Naive thymus-derived CD4-positive, alpha-beta T cell (primary cell): ENCODE measurements around the gene GDF2. TPM values are rescaled to one million over a fixed set of nuclear protein-coding genes. Genes with fewer than 3 reads are reported as not detected.
A peak's percentile ranks its signal among the peaks of the same experiment; 100 is the strongest.

Experiments used
- ATAC-seq: fragments of 150-1000 bp; cut with Tn5 transposase; 2 replicates; pipeline ENCODE4 v1.10.0; 2021; ENCODE audit warnings: mild to moderate bottlenecking, moderate library complexity
- CTCF ChIA-PET: fragments of 350-600 bp; sonication (Branson Sonifier 250); formaldehyde crosslinking; loops from one replicate; lab custom pipeline; 2021; ENCODE audit warnings: antibody characterized with exemption; lab: Charles Lee
- POLR2A ChIA-PET: fragments of 350-600 bp; sonication (Branson Sonifier 250); formaldehyde crosslinking; loops from one replicate; lab custom pipeline; 2021; ENCODE audit warnings: antibody characterized with exemption, inconsistent platforms; lab: Charles Lee
- DNase-seq, 9 donors: peaks; one replicate each; pipeline versions ENCODE4 v3.0.0 to v3.0.0-alpha.2; 2020 to 2022; ENCODE audit warnings: mixed read lengths in 1 of 9
- H3K27ac ChIP-seq: one replicate; pipeline ENCODE4 v1.7.0; 2013; ENCODE audit warnings: mild to moderate bottlenecking, low read depth, low read length, moderate library complexity
- H3K27me3 ChIP-seq, 2 donors: one replicate each; pipeline ENCODE4 v1.7.0; 2013; ENCODE audit warnings: low read length in 2 of 2, mild to moderate bottlenecking in 2 of 2, moderate library complexity in 2 of 2; ENCODE audit not compliant: control insufficient read depth in 2 of 2, insufficient read depth in 2 of 2
- H3K36me3 ChIP-seq, 3 experiments: 1 replicate in 2 of 3; 2 replicates in 1 of 3; pipeline ENCODE4 v1.7.0; 2013; ENCODE audit warnings: low read length in 3 of 3, mild to moderate bottlenecking in 3 of 3, moderate library complexity in 1 of 3; ENCODE audit not compliant: insufficient read depth in 3 of 3, control insufficient read depth in 2 of 3
- H3K4me1 ChIP-seq, 2 donors: one replicate each; pipeline ENCODE4 v1.7.0; 2013; ENCODE audit warnings: low read length in 2 of 2, mild to moderate bottlenecking in 2 of 2, moderate library complexity in 1 of 2; ENCODE audit not compliant: control insufficient read depth in 2 of 2, insufficient read depth in 2 of 2
- H3K4me3 ChIP-seq: 2 replicates; pipeline ENCODE4 v1.7.0; 2013; ENCODE audit warnings: mild to moderate bottlenecking, low read length
- H3K9me3 ChIP-seq, 3 experiments: 1 replicate in 2 of 3; 2 replicates in 1 of 3; pipeline ENCODE4 v1.7.0; 2013; ENCODE audit warnings: low read length in 3 of 3; ENCODE audit not compliant: control insufficient read depth in 2 of 3
- H3K27ac Mint-ChIP-seq, 9 donors: one replicate each; pipeline ENCODE4 v1.8.0; 2020 to 2022; ENCODE audit warnings: mixed read lengths in 9 of 9, mild to moderate bottlenecking in 8 of 9, moderate library complexity in 5 of 9, inconsistent platforms in 2 of 9
- H3K27me3 Mint-ChIP-seq, 5 donors: one replicate each; pipeline ENCODE4 v1.8.0; 2021 to 2022; ENCODE audit warnings: mixed read lengths in 5 of 5, mild to moderate bottlenecking in 1 of 5
- H3K36me3 Mint-ChIP-seq, 5 donors: one replicate each; pipeline ENCODE4 v1.8.0; 2020 to 2022; ENCODE audit warnings: mixed read lengths in 5 of 5, mild to moderate bottlenecking in 3 of 5, inconsistent platforms in 1 of 5
- H3K4me1 Mint-ChIP-seq, 7 donors: one replicate each; pipeline ENCODE4 v1.8.0; 2020 to 2022; ENCODE audit warnings: mixed read lengths in 7 of 7, mild to moderate bottlenecking in 3 of 7, inconsistent platforms in 1 of 7
- H3K4me3 Mint-ChIP-seq, 10 donors: one replicate each; pipeline ENCODE4 v1.8.0; 2020 to 2022; ENCODE audit warnings: mild to moderate bottlenecking in 10 of 10, mixed read lengths in 10 of 10, moderate library complexity in 6 of 10, inconsistent platforms in 2 of 10
- H3K9me3 Mint-ChIP-seq, 11 donors: one replicate each; pipeline ENCODE4 v1.8.0; 2020 to 2022; ENCODE audit warnings: mixed read lengths in 11 of 11, mild to moderate bottlenecking in 4 of 11, inconsistent platforms in 1 of 11, moderate library complexity in 1 of 11
- intact Hi-C, 2 donors: fragments of 100-400 bp; cut with micrococcal nuclease; formaldehyde crosslinking; loops; one replicate each; pipeline ENCODE4 v1.15.1; 2023
- polyA plus RNA-seq, 2 donors: library from polyadenylated mRNA; unstranded; fragments of 300-500 nt; fragmentation: Illumina TruSeq; gene quantifications; one replicate each; pipeline ENCODE4 v1.2.3, GENCODE V29; 2021
- total RNA-seq, 6 experiments: library from RNA in 5 of 6; stranded (reverse) in 5 of 6; gene quantifications; 1 replicate in 5 of 6; 2 replicates in 1 of 6; pipeline ENCODE4 v1.2.3 and lab custom pipeline; 2021 to 2026

GDF2 gene
- total RNA-seq (not detected), polyA plus RNA-seq (not detected), total RNA-seq (lab: John Stamatoyannopoulos, UW) (not detected)

DNA sequence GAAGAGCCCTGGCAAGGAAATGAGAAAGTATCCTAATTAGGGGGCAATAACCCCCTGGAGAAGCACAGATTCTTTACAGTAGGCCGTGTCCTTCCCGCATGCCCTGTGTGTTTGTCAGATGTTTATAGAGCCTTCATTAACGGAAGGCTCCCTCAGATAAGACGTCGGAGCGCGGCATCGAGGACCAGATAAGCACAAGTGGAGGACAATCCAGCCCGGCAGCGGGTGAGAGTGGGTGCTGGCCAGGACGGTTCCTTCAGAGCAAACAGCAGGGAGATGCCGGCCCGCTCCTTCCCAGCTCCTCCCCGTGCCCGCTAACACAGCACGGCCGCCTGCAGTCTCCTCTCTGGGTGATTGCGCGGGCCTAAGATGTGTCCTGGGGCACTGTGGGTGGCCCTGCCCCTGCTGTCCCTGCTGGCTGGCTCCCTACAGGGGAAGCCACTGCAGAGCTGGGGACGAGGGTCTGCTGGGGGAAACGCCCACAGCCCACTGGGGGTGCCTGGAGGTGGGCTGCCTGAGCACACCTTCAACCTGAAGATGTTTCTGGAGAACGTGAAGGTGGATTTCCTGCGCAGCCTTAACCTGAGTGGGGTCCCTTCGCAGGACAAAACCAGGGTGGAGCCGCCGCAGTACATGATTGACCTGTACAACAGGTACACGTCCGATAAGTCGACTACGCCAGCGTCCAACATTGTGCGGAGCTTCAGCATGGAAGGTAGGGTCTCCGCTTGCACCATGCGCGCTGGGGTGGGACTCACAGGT is at the start of gene GDF2:
Gene GDF2, plus strand, starts transcription at position 155 of the 762 bp plus-strand sequence. Its CDS starts 215 bp downstream, at position 370.
- H3K4me3 ChIP-seq, result no peak within 1 kb of the TSS
- Mint-ChIP-seq H3K27me3 (peaks cover 0 to 8% (median 4%) of the 10 kb centered on the region in 5 donors), H3K36me3 (no peaks in the 10 kb centered on the region), H3K4me3 (no peak within 1 kb of the TSS), H3K9me3 (no peaks in the 10 kb centered on the region), H3K4me1 (no peaks in the 10 kb centered on the region), H3K27ac (no peak within 1 kb of the TSS)
- no peak within 1 kb of the TSS for H3K27ac ChIP-seq
- intact Hi-C loops, result no loop called here
- ChIA-PET CTCF (no interaction called here), POLR2A (no interaction called here)
- no peaks in the 10 kb centered on the region for H3K4me1 ChIP-seq
- DNase-seq (no peak), ATAC-seq (no peak)
- no peaks in the 10 kb centered on the region for H3K9me3 ChIP-seq
- no peaks in the 10 kb centered on the region for H3K36me3 ChIP-seq
- no peaks in the 10 kb centered on the region for H3K27me3 ChIP-seq

DNA sequence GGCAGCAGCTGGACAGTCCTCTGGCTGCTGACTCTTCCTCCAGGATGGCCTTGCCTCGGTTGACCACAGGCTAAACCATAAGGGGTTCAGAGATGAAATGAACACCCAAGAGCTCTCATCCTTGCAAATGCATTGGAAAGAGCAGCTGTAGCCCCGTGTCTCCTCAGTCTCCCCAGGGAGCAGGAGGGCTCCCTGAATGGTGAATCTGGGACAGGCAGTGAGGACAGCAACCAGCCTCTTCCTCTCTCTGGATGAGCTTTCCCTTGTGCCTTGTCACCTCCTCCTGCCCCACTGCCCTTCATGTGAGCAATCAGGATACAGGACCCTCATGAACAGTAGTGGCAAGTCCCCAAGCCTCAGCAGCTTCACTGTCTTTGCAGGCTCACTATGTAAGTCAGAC is 46.2 kb upstream of the GDF2 start:
- H3K4me3 Mint-ChIP-seq, result no peak overlapping the region
- DNase-seq (no peak), ATAC-seq (no peak)
- peak overlapping the region in 2 of 9 donors; percentile 81 to 92 for H3K27ac Mint-ChIP-seq
- CTCF ChIA-PET, result interaction anchor here (0.7 to 1.3 kb wide), 3 partner anchors 8 to 228 kb away, joined by 3 to 4 read pairs (median 4); no protein-coding TSS in a partner anchor
- no peaks in the 10 kb centered on the region for H3K27me3 Mint-ChIP-seq
- intact Hi-C loops, result loop anchor here in 1 of 2 donors (2.0 kb wide), 1 partner anchor 15 kb away; no protein-coding TSS in a partner anchor
- Histone ChIP-seq H3K36me3 (no peaks in the 10 kb centered on the region), H3K27ac (no peak overlapping the region), H3K9me3 (no peaks in the 10 kb centered on the region), H3K4me1 (peaks cover 12 to 18% of the 10 kb centered on the region in 2 donors), H3K27me3 (no peaks in the 10 kb centered on the region), H3K4me3 (no peak overlapping the region)
- peaks cover 17 to 43% (median 30%) of the 10 kb centered on the region in 7 donors for H3K4me1 Mint-ChIP-seq
- peaks cover 0 to 9% (median 3%) of the 10 kb centered on the region in 5 donors for H3K36me3 Mint-ChIP-seq
- POLR2A ChIA-PET, result interaction anchor here (0.8 to 1.3 kb wide), 5 partner anchors 10 to 20 kb away, joined by 3 to 7 read pairs (median 3); no protein-coding TSS in a partner anchor
- peaks cover 0 to 12% (median 0%) of the 10 kb centered on the region in 11 donors for H3K9me3 Mint-ChIP-seq

DNA sequence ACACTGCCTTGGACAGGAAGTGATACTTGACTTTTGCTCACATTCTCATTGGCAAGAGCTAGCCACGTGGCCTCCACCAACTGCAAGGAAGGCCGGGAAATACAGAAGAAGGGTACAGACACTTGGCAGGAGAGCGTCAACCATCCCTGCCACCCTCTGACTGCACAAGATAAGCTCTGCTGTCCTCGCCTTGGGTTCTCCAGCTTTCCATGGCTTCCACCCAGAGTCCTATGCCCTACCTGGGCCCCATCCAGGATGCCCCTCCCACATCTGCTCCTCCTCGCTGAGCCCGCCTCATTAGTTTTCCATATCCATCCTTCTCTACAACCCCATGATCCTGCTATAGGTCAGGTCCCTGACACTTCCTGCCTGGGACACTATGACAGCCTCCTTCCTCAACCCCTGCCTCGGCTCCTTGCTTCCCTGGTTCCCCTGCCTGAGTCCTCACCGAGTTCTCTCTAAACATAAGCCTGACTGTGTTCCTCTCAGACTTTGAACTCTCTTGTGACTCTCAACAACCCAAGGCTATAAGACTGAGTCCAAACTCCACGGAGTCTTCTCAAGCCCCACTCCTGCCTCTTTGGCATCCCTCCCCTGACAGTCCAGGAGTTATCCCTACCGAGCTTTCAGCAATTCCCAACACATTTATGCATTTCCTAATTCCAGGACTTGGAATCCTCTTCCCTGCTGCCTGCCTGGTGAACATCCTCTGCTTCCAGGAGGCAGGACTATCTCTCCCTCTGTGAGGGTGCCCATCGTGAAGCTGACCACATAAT is 45.5 kb upstream of the GDF2 start:
- Mint-ChIP-seq H3K4me1 (peaks cover 17 to 49% (median 30%) of the 10 kb centered on the region in 7 donors), H3K9me3 (peaks cover 0 to 12% (median 0%) of the 10 kb centered on the region in 11 donors), H3K4me3 (peak overlapping the region in 6 of 10 donors; percentile 33 to 65 (median 52)), H3K36me3 (peaks cover 0 to 9% (median 3%) of the 10 kb centered on the region in 5 donors), H3K27ac (peak overlapping the region in 8 of 9 donors; percentile 46 to 92 (median 72)), H3K27me3 (no peaks in the 10 kb centered on the region)
- Histone ChIP-seq H3K36me3 (no peaks in the 10 kb centered on the region), H3K27ac (no peak overlapping the region), H3K4me1 (peaks cover 12 to 18% of the 10 kb centered on the region in 2 donors), H3K9me3 (no peaks in the 10 kb centered on the region), H3K27me3 (no peaks in the 10 kb centered on the region), H3K4me3 (no peak overlapping the region)
- ChIA-PET CTCF (interaction anchor here (0.6 to 1.3 kb wide), 4 partner anchors 9 to 252 kb away, joined by 3 to 4 read pairs (median 4); no protein-coding TSS in a partner anchor), POLR2A (interaction anchor here (0.8 to 2.3 kb wide), 6 partner anchors 9 to 21 kb away, joined by 3 to 8 read pairs (median 5); no protein-coding TSS in a partner anchor)
- DNase-seq (no peak), ATAC-seq (no peak)
- intact Hi-C loops, result loop anchor here in 1 of 2 donors (1.0 to 2.0 kb wide), 2 partner anchors 11 to 16 kb away; no protein-coding TSS in a partner anchor

DNA sequence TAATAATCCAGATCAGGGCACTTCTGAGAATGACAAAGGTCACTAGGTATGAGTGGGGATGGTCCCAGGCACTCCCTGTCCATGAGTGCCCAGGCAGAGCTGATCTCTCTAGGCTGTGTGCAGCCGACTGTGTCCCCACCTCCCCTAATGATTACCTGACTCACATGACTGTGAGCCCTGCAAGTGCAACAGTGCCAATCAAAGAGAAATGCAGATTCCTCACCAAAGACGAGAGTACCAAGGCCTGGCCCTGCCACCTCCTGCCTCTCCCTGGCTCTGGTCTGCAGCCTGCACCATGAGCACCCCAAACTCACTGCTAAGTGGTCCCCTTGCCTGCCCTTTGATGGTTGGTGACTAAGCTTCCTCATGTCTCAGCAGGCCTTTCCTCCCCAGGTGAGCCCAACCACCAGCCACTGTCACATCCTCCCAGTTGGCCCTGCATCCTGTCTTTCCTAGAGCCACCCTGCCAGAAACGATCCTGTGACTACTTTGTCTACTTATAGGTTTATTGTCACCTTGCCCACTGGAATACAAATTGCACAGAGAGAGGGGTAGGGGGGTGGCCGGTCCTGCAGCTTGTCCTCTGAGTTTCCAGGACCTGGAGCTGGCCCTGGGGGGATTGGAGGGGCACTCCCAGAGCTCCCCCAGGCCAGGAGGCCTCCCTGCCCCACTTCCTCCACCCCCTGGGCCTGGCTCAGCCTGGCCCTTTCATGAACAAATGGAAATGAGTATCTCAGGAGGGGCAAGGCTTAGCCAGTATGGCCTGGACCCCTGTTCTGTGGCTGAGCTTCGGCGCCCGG is 44.7 kb upstream of the GDF2 start:
- peaks cover 19 to 50% (median 30%) of the 10 kb centered on the region in 7 donors for H3K4me1 Mint-ChIP-seq
- H3K36me3 ChIP-seq, result no peaks in the 10 kb centered on the region
- no peak overlapping the region for H3K4me3 ChIP-seq
- DNase-seq, result peak in 5 of 9 donors; percentile 31 to 36 (median 33)
- no peaks in the 10 kb centered on the region for H3K27me3 ChIP-seq
- ChIA-PET POLR2A (interaction anchor here (0.9 to 2.3 kb wide), 6 partner anchors 10 to 112 kb away, joined by 3 to 8 read pairs (median 6); partner anchors contain the start of gene GDF10), CTCF (interaction anchor here (0.6 to 1.7 kb wide), 4 partner anchors 9 to 253 kb away, joined by 3 to 5 read pairs (median 4); no protein-coding TSS in a partner anchor)
- H3K27me3 Mint-ChIP-seq, result no peaks in the 10 kb centered on the region
- H3K9me3 ChIP-seq, result no peaks in the 10 kb centered on the region
- peaks cover 0 to 9% (median 0%) of the 10 kb centered on the region in 11 donors for H3K9me3 Mint-ChIP-seq
- H3K4me3 Mint-ChIP-seq, result peak overlapping the region in 9 of 10 donors; percentile 28 to 65 (median 43)
- intact Hi-C loops, result loop anchor here in 1 of 2 donors (1.0 to 2.0 kb wide), 2 partner anchors 12 to 17 kb away; no protein-coding TSS in a partner anchor
- no peak overlapping the region for H3K27ac ChIP-seq
- peaks cover 12 to 18% of the 10 kb centered on the region in 2 donors for H3K4me1 ChIP-seq
- H3K36me3 Mint-ChIP-seq, result peaks cover 0 to 6% (median 0%) of the 10 kb centered on the region in 5 donors
- H3K27ac Mint-ChIP-seq, result peak overlapping the region in 8 of 9 donors; percentile 15 to 92 (median 72)
- ATAC-seq, result peak; percentile 57

GRCh38 chr10:47278152-47278473 is 44.1 kb upstream of the GDF2 start:
- intact Hi-C loops, result no loop called here
- Histone ChIP-seq H3K27me3 (no peaks in the 10 kb centered on the region), H3K9me3 (no peaks in the 10 kb centered on the region), H3K4me3 (no peak overlapping the region), H3K27ac (no peak overlapping the region), H3K4me1 (peaks cover 12 to 18% of the 10 kb centered on the region in 2 donors), H3K36me3 (no peaks in the 10 kb centered on the region)
- Mint-ChIP-seq H3K36me3 (peaks cover 0 to 3% (median 0%) of the 10 kb centered on the region in 5 donors), H3K9me3 (peaks cover 0 to 7% (median 0%) of the 10 kb centered on the region in 11 donors), H3K27ac (no peak overlapping the region), H3K4me1 (peaks cover 19 to 50% (median 30%) of the 10 kb centered on the region in 7 donors), H3K27me3 (no peaks in the 10 kb centered on the region), H3K4me3 (peak overlapping the region in 1 of 10 donors; percentile 55)
- ChIA-PET CTCF (interaction anchor here (0.8 to 1.7 kb wide), 3 partner anchors 9 to 229 kb away, joined by 3 to 5 read pairs (median 3); no protein-coding TSS in a partner anchor), POLR2A (interaction anchor here (0.7 to 2.3 kb wide), 7 partner anchors 9 to 112 kb away, joined by 3 to 8 read pairs (median 4); partner anchors contain the start of gene GDF10)
- no peak for ATAC-seq
- no peak for DNase-seq
